ENCODE measurements around the gene TIAM2. TPM values are rescaled to one million over a fixed set of nuclear protein-coding genes. Genes with fewer than 3 reads are reported as not detected.

Gene TIAM2
- total RNA-seq, 1 experiment from 2014 or later, result 3.8 TPM

GRCh38 chr6:155234687-155235086 lies 239.6 kb downstream of the TIAM2 start:
- CTCF ChIA-PET, result no interaction called here

GRCh38 chr6:155235087-155235486 lies 240.0 kb downstream of the TIAM2 start:
- intact Hi-C loops (cut with micrococcal nuclease; ENCODE audit: unreplicated experiment), result no loop called here
- Mint-ChIP-seq H3K4me1 (ENCODE audit: low read depth, unreplicated experiment) (no peaks in the 10 kb centered on the region), H3K27me3 (ENCODE audit: insufficient read depth, unreplicated experiment) (no peaks in the 10 kb centered on the region), H3K36me3 (ENCODE audit: insufficient read depth, unreplicated experiment) (no peaks in the 10 kb centered on the region), H3K9me3 (ENCODE audit: unreplicated experiment) (peaks cover 29% of the 10 kb centered on the region), H3K4me3 (ENCODE audit: unreplicated experiment) (no peak overlapping the region), H3K27ac (ENCODE audit: unreplicated experiment) (no peak overlapping the region)
- no peak for DNase-seq
- H3K36me3 ChIP-seq (ENCODE audit: control insufficient read depth, insufficient read depth, low read length), result no peaks in the 10 kb centered on the region
- no peak overlapping the region for H3K4me3 ChIP-seq (ENCODE audit: low read depth, low read length)
- H3K4me1 ChIP-seq, result no peaks in the 10 kb centered on the region
- POLR2A ChIA-PET, result no interaction called here
- no peaks in the 10 kb centered on the region for H3K27me3 ChIP-seq (replicated peaks; ENCODE audit: control insufficient read depth, insufficient read depth, low read length)
- no TSS peak for BruUV-seq (replicated peaks)
- H3K9me3 ChIP-seq, result peaks cover 10% of the 10 kb centered on the region; the same call in 1 of the 2 replicates
- CTCF ChIA-PET, result no interaction called here
- TF ChIP-seq CTCF (IDR thresholded peaks at IDR 0.05; ENCODE audit: insufficient read depth in 1 of 2, low read depth in 1 of 2, low read length in 1 of 2, severe bottlenecking in 1 of 2, unreplicated experiment in 1 of 2), result no peak

More at GRCh38 chr6:155234687-155235086, 239.6 kb downstream of the TIAM2 start:
- no peaks in the 10 kb centered on the region for H3K36me3 Mint-ChIP-seq (ENCODE audit: insufficient read depth, unreplicated experiment)
- no TSS peak for BruUV-seq (replicated peaks)
- Histone ChIP-seq H3K9me3 (peaks cover 10% of the 10 kb centered on the region; the same call in 1 of the 2 replicates), H3K27me3 (replicated peaks; ENCODE audit: control insufficient read depth, insufficient read depth, low read length) (no peaks in the 10 kb centered on the region), H3K4me3 (ENCODE audit: low read depth, low read length) (no peak overlapping the region), H3K4me1 (no peaks in the 10 kb centered on the region), H3K36me3 (ENCODE audit: control insufficient read depth, insufficient read depth, low read length) (no peaks in the 10 kb centered on the region)
- H3K9me3 Mint-ChIP-seq (ENCODE audit: unreplicated experiment), result peaks cover 29% of the 10 kb centered on the region
- H3K27me3 Mint-ChIP-seq (ENCODE audit: insufficient read depth, unreplicated experiment), result no peaks in the 10 kb centered on the region
- no peaks in the 10 kb centered on the region for H3K4me1 Mint-ChIP-seq (ENCODE audit: low read depth, unreplicated experiment)
- H3K4me3 Mint-ChIP-seq (ENCODE audit: unreplicated experiment), result no peak overlapping the region
- no peak overlapping the region for H3K27ac Mint-ChIP-seq (ENCODE audit: unreplicated experiment)
- intact Hi-C loops (cut with micrococcal nuclease; ENCODE audit: unreplicated experiment), result no loop called here
- POLR2A ChIA-PET, result no interaction called here
- no peak for DNase-seq
- no peak for TF ChIP-seq CTCF (IDR thresholded peaks at IDR 0.05; ENCODE audit: insufficient read depth in 1 of 2, low read depth in 1 of 2, low read length in 1 of 2, severe bottlenecking in 1 of 2, unreplicated experiment in 1 of 2)

- POLR2A ChIA-PET, result interaction anchor here (0.6 kb wide), 1 partner anchor 15 kb away, joined by 11 read pairs; no protein-coding TSS in a partner anchor
- Mint-ChIP-seq H3K36me3 (ENCODE audit: insufficient read depth, unreplicated experiment) (peaks cover 11% of the 10 kb centered on the region), H3K4me3 (ENCODE audit: unreplicated experiment) (no peak overlapping the region), H3K27me3 (ENCODE audit: insufficient read depth, unreplicated experiment) (no peaks in the 10 kb centered on the region), H3K4me1 (ENCODE audit: low read depth, unreplicated experiment) (no peaks in the 10 kb centered on the region), H3K9me3 (ENCODE audit: unreplicated experiment) (peaks cover 31% of the 10 kb centered on the region), H3K27ac (ENCODE audit: unreplicated experiment) (no peak overlapping the region)
- CTCF ChIA-PET, result no interaction called here
- Histone ChIP-seq H3K4me3 (ENCODE audit: low read depth, low read length) (no peak overlapping the region), H3K27me3 (replicated peaks; ENCODE audit: control insufficient read depth, insufficient read depth, low read length) (no peaks in the 10 kb centered on the region), H3K9me3 (peaks cover 10% of the 10 kb centered on the region; the same call in 1 of the 2 replicates), H3K4me1 (no peaks in the 10 kb centered on the region), H3K36me3 (ENCODE audit: control insufficient read depth, insufficient read depth, low read length) (no peaks in the 10 kb centered on the region)
- no peak for TF ChIP-seq CTCF (IDR thresholded peaks at IDR 0.05; ENCODE audit: insufficient read depth in 1 of 2, low read depth in 1 of 2, low read length in 1 of 2, severe bottlenecking in 1 of 2, unreplicated experiment in 1 of 2)
- DNase-seq, result no peak
- BruUV-seq (replicated peaks), result no TSS peak
- intact Hi-C loops (cut with micrococcal nuclease; ENCODE audit: unreplicated experiment), result no loop called here
Measured at GRCh38 chr6:155237613-155238012, 242.5 kb downstream of the TIAM2 start.

Measured in Caco-2 (cell line).